Brain microvascular endothelial cell (primary cell): ENCODE data around the gene IL11.

Source experiments
- DNase-seq: peaks from one replicate; pipeline ENCODE4 v3.0.0-alpha.2; 2020
- H3K27ac ChIP-seq: fragments of 250-450 bp; sonication (Bioruptor Pico); 2 replicates; pipeline ENCODE4 v1.5.1; 2020; ENCODE audit warnings: mild to moderate bottlenecking, moderate library complexity
- H3K27me3 ChIP-seq: fragments of 250-450 bp; sonication (Bioruptor Pico); replicated peaks from 2 replicates; pipeline ENCODE4 v1.5.1; 2020; ENCODE audit warnings: mild to moderate bottlenecking
- H3K36me3 ChIP-seq: fragments of 250-450 bp; sonication (Bioruptor Pico); replicated peaks from 2 replicates; pipeline ENCODE4 v1.5.1; 2020; ENCODE audit warnings: mild to moderate bottlenecking
- H3K4me3 ChIP-seq: 2 replicates; pipeline ENCODE4 v1.5.1; 2011; ENCODE audit warnings: low read depth, mild to moderate bottlenecking, control low read depth, low read length, moderate library complexity
- CTCF ChIP-seq: IDR thresholded peaks from 2 replicates; pipeline ENCODE4 v1.5.1; 2011; ENCODE audit warnings: low read depth, mild to moderate bottlenecking, moderate library complexity, low read length, control low read depth, inconsistent platforms; ENCODE audit errors: missing control alignments
- in situ Hi-C: cut with HindIII; loops from 2 replicates; pipeline ENCODE4 v1.10.0; 2017; ENCODE audit warnings: low sequenced_read_pairs, low pct_ligation_motif_present

The IL11 gene

GRCh38 chr19:55355213-55355821, 14.9 kb downstream of the IL11 start:
- Histone ChIP-seq H3K27me3 (peaks cover 23% of the 10 kb centered on the region), H3K27ac (no peak overlapping the region), H3K4me3 (no peak overlapping the region), H3K36me3 (no peaks in the 10 kb centered on the region)
- TF ChIP-seq CTCF: no peak
- DNase-seq: no peak
- in situ Hi-C loops: no loop called here

GRCh38 chr19:55354698-55355212, 15.5 kb downstream of the IL11 start, which contains the start of gene COX6B2:
Gene COX6B2 (minus strand): TSS chr19:55354719. CDS start chr19:55354521, 198 bp downstream.
- in situ Hi-C loops: no loop called here
- peak within 1 kb of the TSS; percentile 49 for H3K4me3 ChIP-seq
- H3K27me3 ChIP-seq: peaks cover 23% of the 10 kb centered on the region
- H3K36me3 ChIP-seq: no peaks in the 10 kb centered on the region
- no peak for TF ChIP-seq CTCF
- no peak within 1 kb of the TSS for H3K27ac ChIP-seq
- no peak for DNase-seq

- no peaks in the 10 kb centered on the region for H3K36me3 ChIP-seq
- H3K27ac ChIP-seq: no peak overlapping the region
- H3K4me3 ChIP-seq: peak overlapping the region; percentile 49
- peaks cover 23% of the 10 kb centered on the region for H3K27me3 ChIP-seq
- DNase-seq: peak; percentile 40
- TF ChIP-seq CTCF: no peak
- in situ Hi-C loops: no loop called here
Measured at GRCh38 chr19:55353803-55354697, 16.2 kb downstream of the IL11 start.

GRCh38 chr19:55353356-55353802, 16.9 kb downstream of the IL11 start:
- no peak for DNase-seq
- no peak for TF ChIP-seq CTCF
- Histone ChIP-seq H3K36me3 (no peaks in the 10 kb centered on the region), H3K4me3 (peak overlapping the region; percentile 49), H3K27me3 (peaks cover 23% of the 10 kb centered on the region), H3K27ac (no peak overlapping the region)
- in situ Hi-C loops: no loop called here

GRCh38 chr19:55352549-55353145, 17.6 kb downstream of the IL11 start:
- DNase-seq: no peak
- Histone ChIP-seq H3K36me3 (no peaks in the 10 kb centered on the region), H3K27ac (no peak overlapping the region), H3K4me3 (no peak overlapping the region), H3K27me3 (peaks cover 23% of the 10 kb centered on the region)
- TF ChIP-seq CTCF: no peak
- in situ Hi-C loops: no loop called here
